22Rv1 (cell line): ENCODE data around the gene AIF1.

Source experiments
- CTCF ChIP-seq: fragments of 450-650 bp; IDR thresholded peaks from 2 replicates; pipeline ENCODE4 v1.5.1; 2017; ENCODE audit warnings: mild to moderate bottlenecking
- ZFX ChIP-seq: fragments of 450-650 bp; IDR thresholded peaks from 2 replicates; pipeline ENCODE4 v1.6.1; 2017; ENCODE audit warnings: antibody characterized with exemption, borderline replicate concordance

GRCh38 chr6:31631209-31631608 lies 16.2 kb downstream of the AIF1 start:
- TF ChIP-seq CTCF (no peak), ZFX (no peak)
